ENCODE measurements around the gene CNP. TPM values are rescaled to one million over a fixed set of nuclear protein-coding genes. Genes with fewer than 3 reads are reported as not detected.
"Not testable (repeated sequence)": the region's sequence is repeated elsewhere in the genome, so short reads cannot be mapped to it uniquely, and the experiment has no call there.

The CNP gene
- total and polyA plus RNA-seq, 8 donors = 26.3 to 45.8 (median 32.1) TPM

- ATAC-seq = no peak
- Histone ChIP-seq H3K27me3 (no peaks in the 10 kb centered on the region), H3K36me3 (no peaks in the 10 kb centered on the region), H3K9me3 (no peaks in the 10 kb centered on the region), H3K4me1 (peaks cover 0 to 11% (median 0%) of the 10 kb centered on the region in 3 donors), H3K27ac (no peak overlapping the region), H3K4me3 (no peak overlapping the region)
- 79 to 85% methylated on average over 1 of the region's 1 CpG for WGBS, 2 donors
- intact Hi-C loops (cut with DNase I) = no loop called here
- no peak for FAIRE-seq
- DNase-seq = no peak
- no peak for TF ChIP-seq CTCF (IDR thresholded peaks at IDR 0.05)
Measured at GRCh38 chr17:42005166-42005565, 38.6 kb downstream of the CNP start.

- no peaks in the 10 kb centered on the region for H3K27me3 ChIP-seq
- no peak overlapping the region for H3K27ac ChIP-seq
- no peaks in the 10 kb centered on the region for H3K9me3 ChIP-seq
- DNase-seq = no peak
- H3K4me3 ChIP-seq = no peak overlapping the region
- ATAC-seq = peak in 3 of 4 donors; percentile 35 to 42 (median 41)
- intact Hi-C loops (cut with DNase I) = no loop called here
- H3K36me3 ChIP-seq = no peaks in the 10 kb centered on the region
- 73 to 75% methylated on average over 4 of the region's 4 CpGs for WGBS, 2 donors
- no peak for FAIRE-seq
- TF ChIP-seq CTCF (IDR thresholded peaks at IDR 0.05) = no peak
- no peaks in the 10 kb centered on the region for H3K4me1 ChIP-seq
Measured at GRCh38 chr17:42009170-42009569, 42.6 kb downstream of the CNP start.

GRCh38 chr17:42010266-42010680 lies 43.7 kb downstream of the CNP start:
- DNase-seq; H3K36me3 ChIP-seq; H3K4me1 ChIP-seq; FAIRE-seq; H3K27me3 ChIP-seq; intact Hi-C loops (cut with DNase I); H3K9me3 ChIP-seq; H3K4me3 ChIP-seq; H3K27ac ChIP-seq: not testable (repeated sequence)
- 64 to 78% methylated on average over 9 of the region's 9 CpGs for WGBS, 2 donors
- peak in 2 of 4 donors; percentile 9 to 36 for ATAC-seq

- no peak for TF ChIP-seq CTCF (IDR thresholded peaks at IDR 0.05)
- ATAC-seq = peak in 1 of 4 donors; percentile 26
- no peak for FAIRE-seq
- no peak overlapping the region for H3K27ac ChIP-seq
- DNase-seq = no peak
- H3K4me1 ChIP-seq = peaks cover 5 to 11% (median 8%) of the 10 kb centered on the region in 3 donors
- intact Hi-C loops (cut with DNase I) = no loop called here
- no peak overlapping the region for H3K4me3 ChIP-seq
- H3K36me3 ChIP-seq = no peaks in the 10 kb centered on the region
- WGBS, 2 donors = 96% methylated on average over 3 of the region's 3 CpGs
- H3K27me3 ChIP-seq = no peaks in the 10 kb centered on the region
- no peaks in the 10 kb centered on the region for H3K9me3 ChIP-seq
Measured at GRCh38 chr17:42010898-42011516, 44.4 kb downstream of the CNP start.

- DNase-seq; H3K36me3 ChIP-seq; ATAC-seq; H3K4me3 ChIP-seq; intact Hi-C loops (cut with DNase I); H3K9me3 ChIP-seq; FAIRE-seq; H3K27ac ChIP-seq; H3K27me3 ChIP-seq: not testable (repeated sequence)
- peaks cover 7 to 12% (median 10%) of the 10 kb centered on the region in 3 donors for H3K4me1 ChIP-seq
- 82 to 88% methylated on average over 4 of the region's 4 CpGs for WGBS, 2 donors
Measured at GRCh38 chr17:42012363-42012762, 45.8 kb downstream of the CNP start.

- 78 to 80% methylated on average over 12 of the region's 12 CpGs for WGBS, 2 donors
- peaks cover 14 to 17% (median 15%) of the 10 kb centered on the region in 3 donors for H3K4me1 ChIP-seq
- H3K27me3 ChIP-seq; DNase-seq; H3K9me3 ChIP-seq; H3K27ac ChIP-seq; intact Hi-C loops (cut with DNase I); H3K4me3 ChIP-seq; ATAC-seq; H3K36me3 ChIP-seq; FAIRE-seq: not testable (repeated sequence)
Measured at GRCh38 chr17:42013740-42014139, 47.1 kb downstream of the CNP start.

Measured in pancreas (tissue), 10 donors.